ENCODE results near the gene SLC36A3. TPM values are rescaled to one million over a fixed set of nuclear protein-coding genes. Genes with fewer than 3 reads are reported as not detected.

SLC36A3 gene
- total RNA-seq, 1 donor from 2014 or later = not detected

DNA sequence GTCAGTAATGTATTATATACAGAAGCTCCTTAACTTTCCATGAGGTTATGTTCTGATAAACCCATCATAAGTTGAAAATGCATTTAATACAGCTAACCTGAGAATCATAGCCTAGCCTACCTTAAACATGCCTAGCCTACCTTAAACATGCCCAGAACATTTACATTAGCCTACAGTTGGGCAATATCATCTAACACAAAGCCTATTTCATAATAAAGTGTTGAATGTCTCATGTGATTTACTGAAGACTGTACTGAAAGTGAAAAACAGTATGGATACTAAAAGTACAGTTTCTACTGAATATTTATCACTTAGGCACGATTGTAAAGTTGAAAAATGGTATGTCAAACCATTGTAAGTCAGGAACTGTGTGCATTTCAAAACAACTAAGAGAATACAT lies 49.0 kb downstream of the SLC36A3 start:
- Histone ChIP-seq H3K27me3 (ENCODE audit: control insufficient read depth, insufficient read depth, low read length) (no peaks in the 10 kb centered on the region), H3K36me3 (ENCODE audit: control insufficient read depth, insufficient read depth, low read length) (no peaks in the 10 kb centered on the region), H3K4me3 (ENCODE audit: low read depth, low read length) (no peak overlapping the region)
- DNase-seq (ENCODE audit: low read depth) = no peak
- TF ChIP-seq, protein P1, sequence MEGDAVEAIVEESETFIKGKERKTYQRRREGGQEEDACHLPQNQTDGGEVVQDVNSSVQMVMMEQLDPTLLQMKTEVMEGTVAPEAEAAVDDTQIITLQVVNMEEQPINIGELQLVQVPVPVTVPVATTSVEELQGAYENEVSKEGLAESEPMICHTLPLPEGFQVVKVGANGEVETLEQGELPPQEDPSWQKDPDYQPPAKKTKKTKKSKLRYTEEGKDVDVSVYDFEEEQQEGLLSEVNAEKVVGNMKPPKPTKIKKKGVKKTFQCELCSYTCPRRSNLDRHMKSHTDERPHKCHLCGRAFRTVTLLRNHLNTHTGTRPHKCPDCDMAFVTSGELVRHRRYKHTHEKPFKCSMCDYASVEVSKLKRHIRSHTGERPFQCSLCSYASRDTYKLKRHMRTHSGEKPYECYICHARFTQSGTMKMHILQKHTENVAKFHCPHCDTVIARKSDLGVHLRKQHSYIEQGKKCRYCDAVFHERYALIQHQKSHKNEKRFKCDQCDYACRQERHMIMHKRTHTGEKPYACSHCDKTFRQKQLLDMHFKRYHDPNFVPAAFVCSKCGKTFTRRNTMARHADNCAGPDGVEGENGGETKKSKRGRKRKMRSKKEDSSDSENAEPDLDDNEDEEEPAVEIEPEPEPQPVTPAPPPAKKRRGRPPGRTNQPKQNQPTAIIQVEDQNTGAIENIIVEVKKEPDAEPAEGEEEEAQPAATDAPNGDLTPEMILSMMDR (IDR thresholded peaks at IDR 0.05; ENCODE audit: insufficient read depth, low read length, poor library complexity, severe bottlenecking) = no peak

DNA sequence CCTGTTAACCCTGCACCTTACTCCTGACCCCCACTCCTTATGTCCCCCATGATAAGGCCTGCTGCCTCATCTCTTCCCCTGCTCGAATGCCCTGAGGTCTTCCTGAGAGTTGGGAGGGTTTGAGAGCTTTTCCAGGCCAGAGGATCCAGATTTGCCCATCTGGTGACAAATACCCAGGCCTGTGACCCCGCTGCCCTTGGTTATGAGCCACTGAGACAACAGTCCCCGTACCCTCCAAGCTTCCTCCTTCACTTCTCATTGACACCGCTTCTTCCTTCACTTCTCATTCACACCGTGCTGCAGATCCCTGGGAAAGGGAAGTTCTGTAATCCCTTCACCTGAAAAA lies 50.0 kb downstream of the SLC36A3 start:
- Histone ChIP-seq H3K4me3 (ENCODE audit: low read depth, low read length) (peak overlapping the region; percentile 69), H3K36me3 (ENCODE audit: control insufficient read depth, insufficient read depth, low read length) (no peaks in the 10 kb centered on the region), H3K27me3 (ENCODE audit: control insufficient read depth, insufficient read depth, low read length) (peaks cover 2% of the 10 kb centered on the region)
- TF ChIP-seq, protein P1 (IDR thresholded peaks at IDR 0.05; ENCODE audit: insufficient read depth, low read length, poor library complexity, severe bottlenecking) = no peak
- no peak for DNase-seq (ENCODE audit: low read depth)

DNA sequence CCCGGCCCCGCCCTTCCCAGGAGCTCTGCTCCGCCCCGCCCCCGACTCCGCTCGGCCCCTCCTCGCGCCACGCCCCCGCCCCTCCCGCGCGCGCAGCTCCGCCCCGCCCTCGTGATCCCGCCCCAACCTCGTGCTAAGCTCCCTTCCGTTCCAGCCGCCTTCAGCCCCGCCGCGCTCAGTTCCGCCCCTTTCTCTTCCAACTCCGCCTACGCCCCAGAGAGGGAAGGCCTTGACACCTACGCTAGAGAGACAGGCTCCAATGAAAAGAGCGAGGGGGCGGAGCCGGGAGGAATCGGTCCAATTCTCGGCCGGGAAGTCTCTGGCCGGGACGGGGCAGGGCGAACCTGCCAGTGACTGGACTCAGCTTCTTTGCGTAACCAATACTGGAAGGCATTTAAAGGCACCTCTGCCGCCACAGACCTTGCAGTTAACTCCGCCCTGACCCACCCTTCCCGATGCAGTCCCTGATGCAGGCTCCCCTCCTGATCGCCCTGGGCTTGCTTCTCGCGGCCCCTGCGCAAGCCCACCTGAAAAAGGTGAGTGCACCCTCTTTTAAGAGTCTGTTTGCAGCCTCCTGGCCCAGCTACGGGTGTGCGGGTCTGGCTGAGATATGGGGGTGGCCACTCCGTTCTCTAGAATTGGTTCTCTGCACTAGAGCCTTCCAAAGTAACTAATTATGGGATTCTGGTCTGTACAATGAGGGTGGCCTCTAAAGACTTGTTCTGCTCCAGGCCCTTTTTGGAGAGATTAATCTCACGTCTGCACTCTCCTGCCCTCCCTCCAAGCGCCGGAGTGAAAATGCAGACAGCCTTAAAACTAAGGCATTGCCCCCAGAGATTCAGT lies 50.6 kb downstream of the SLC36A3 start, which contains the start of gene GM2A:
Gene GM2A (plus strand): TSS at position 424 of the 843 bp plus-strand sequence. CDS start 32 bp downstream, at position 456.
- Histone ChIP-seq H3K4me3 (ENCODE audit: low read depth, low read length) (peak within 1 kb of the TSS; percentile 69), H3K36me3 (ENCODE audit: control insufficient read depth, insufficient read depth, low read length) (no peaks in the 10 kb centered on the region), H3K27me3 (ENCODE audit: control insufficient read depth, insufficient read depth, low read length) (peaks cover 2% of the 10 kb centered on the region)
- DNase-seq (ENCODE audit: low read depth) = peak; percentile 97
- TF ChIP-seq, protein P1 (IDR thresholded peaks at IDR 0.05; ENCODE audit: insufficient read depth, low read length, poor library complexity, severe bottlenecking) = no peak

DNA sequence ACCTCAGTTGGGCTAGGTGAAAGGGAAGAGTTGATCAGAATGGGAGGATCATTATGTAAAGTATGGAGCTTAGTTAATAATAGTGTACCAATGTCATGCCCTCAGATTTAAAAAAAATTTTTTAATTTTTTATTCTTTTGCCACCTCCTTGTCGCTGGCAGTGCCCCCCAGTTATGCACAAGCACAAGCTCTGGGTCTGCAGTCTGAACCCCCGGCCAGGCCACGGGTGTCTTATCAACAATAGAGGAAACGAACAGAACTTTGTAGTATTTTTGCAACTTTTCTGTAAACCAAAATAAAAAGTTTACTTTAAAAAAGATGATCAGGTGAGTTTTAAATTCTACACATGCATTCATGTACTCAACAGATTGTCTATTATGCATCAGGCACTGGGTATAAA lies 51.9 kb downstream of the SLC36A3 start:
- H3K27me3 ChIP-seq (ENCODE audit: control insufficient read depth, insufficient read depth, low read length) = peaks cover 2% of the 10 kb centered on the region
- no peaks in the 10 kb centered on the region for H3K36me3 ChIP-seq (ENCODE audit: control insufficient read depth, insufficient read depth, low read length)
- TF ChIP-seq, protein P1 (IDR thresholded peaks at IDR 0.05; ENCODE audit: insufficient read depth, low read length, poor library complexity, severe bottlenecking) = no peak
- DNase-seq (ENCODE audit: low read depth) = no peak
- H3K4me3 ChIP-seq (ENCODE audit: low read depth, low read length) = no peak overlapping the region

DNA sequence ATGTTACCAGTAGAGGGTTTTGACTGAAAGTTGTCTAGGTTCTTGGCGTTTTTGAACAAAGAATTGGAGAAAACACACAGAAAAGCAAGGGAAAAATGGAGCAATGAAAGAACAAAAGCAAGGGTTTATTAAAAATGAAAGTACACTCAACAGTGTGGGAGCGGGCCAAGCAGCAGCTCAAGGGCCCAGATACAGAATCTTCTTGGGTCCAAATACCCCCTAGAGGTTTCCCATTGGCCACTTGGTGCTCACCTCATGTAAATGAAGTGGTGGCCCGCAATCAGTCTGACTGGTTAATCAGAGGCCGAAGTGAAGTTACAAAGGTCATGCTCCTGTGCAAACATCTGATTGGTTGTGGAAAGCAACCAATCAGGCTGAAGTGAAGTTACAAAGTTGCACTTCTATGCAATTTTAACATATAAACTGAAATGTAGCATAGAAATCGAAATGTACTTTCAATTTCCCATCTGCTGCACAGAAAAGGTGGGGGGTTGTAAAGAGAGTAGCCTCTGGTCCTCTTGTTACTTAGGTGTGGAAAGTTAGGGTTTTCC lies 52.5 kb downstream of the SLC36A3 start:
- Histone ChIP-seq H3K4me3 (ENCODE audit: low read depth, low read length) (no peak overlapping the region), H3K36me3 (ENCODE audit: control insufficient read depth, insufficient read depth, low read length) (no peaks in the 10 kb centered on the region), H3K27me3 (ENCODE audit: control insufficient read depth, insufficient read depth, low read length) (peaks cover 2% of the 10 kb centered on the region)
- TF ChIP-seq, protein P1 (IDR thresholded peaks at IDR 0.05; ENCODE audit: insufficient read depth, low read length, poor library complexity, severe bottlenecking) = no peak
- no peak for DNase-seq (ENCODE audit: low read depth)

All from kidney epithelial cell (primary cell).